Brain microvascular endothelial cell (primary cell): ENCODE measurements around the gene PPARG.
A peak's percentile ranks its signal among the peaks of the same experiment; 100 is the strongest.

Source experiments
- DNase-seq: peaks from one replicate; pipeline ENCODE4 v3.0.0-alpha.2; 2020
- H3K27ac ChIP-seq: fragments of 250-450 bp; sonication (Bioruptor Pico); 2 replicates; pipeline ENCODE4 v1.5.1; 2020; ENCODE audit warnings: mild to moderate bottlenecking, moderate library complexity
- H3K27me3 ChIP-seq: fragments of 250-450 bp; sonication (Bioruptor Pico); replicated peaks from 2 replicates; pipeline ENCODE4 v1.5.1; 2020; ENCODE audit warnings: mild to moderate bottlenecking
- H3K36me3 ChIP-seq: fragments of 250-450 bp; sonication (Bioruptor Pico); replicated peaks from 2 replicates; pipeline ENCODE4 v1.5.1; 2020; ENCODE audit warnings: mild to moderate bottlenecking
- H3K4me3 ChIP-seq: 2 replicates; pipeline ENCODE4 v1.5.1; 2011; ENCODE audit warnings: low read depth, mild to moderate bottlenecking, control low read depth, low read length, moderate library complexity
- CTCF ChIP-seq: IDR thresholded peaks from 2 replicates; pipeline ENCODE4 v1.5.1; 2011; ENCODE audit warnings: low read depth, mild to moderate bottlenecking, moderate library complexity, low read length, control low read depth, inconsistent platforms; ENCODE audit errors: missing control alignments
- in situ Hi-C: cut with HindIII; loops from 2 replicates; pipeline ENCODE4 v1.10.0; 2017; ENCODE audit warnings: low sequenced_read_pairs, low pct_ligation_motif_present

PPARG gene

GRCh38 chr3:12289524-12289923 is 654 bp downstream of the PPARG start:
- H3K36me3 ChIP-seq, result no peaks in the 10 kb centered on the region
- peak overlapping the region; percentile 12 for H3K4me3 ChIP-seq
- no peak for TF ChIP-seq CTCF
- in situ Hi-C loops, result no loop called here
- no peak for DNase-seq
- H3K27me3 ChIP-seq, result no peaks in the 10 kb centered on the region
- no peak overlapping the region for H3K27ac ChIP-seq

- H3K4me3 ChIP-seq, result no peak overlapping the region
- in situ Hi-C loops, result no loop called here
- no peak for TF ChIP-seq CTCF
- H3K27me3 ChIP-seq, result no peaks in the 10 kb centered on the region
- no peak for DNase-seq
- no peaks in the 10 kb centered on the region for H3K36me3 ChIP-seq
- H3K27ac ChIP-seq, result no peak overlapping the region
Observed at GRCh38 chr3:12292770-12293169, 3.9 kb downstream of the PPARG start.

- in situ Hi-C loops, result no loop called here
- peak; percentile 68 for DNase-seq
- TF ChIP-seq CTCF, result no peak
- no peaks in the 10 kb centered on the region for H3K27me3 ChIP-seq
- H3K4me3 ChIP-seq, result no peak overlapping the region
- H3K27ac ChIP-seq, result peak overlapping the region; percentile 43
- H3K36me3 ChIP-seq, result no peaks in the 10 kb centered on the region
Observed at GRCh38 chr3:12294885-12295580, 6.2 kb downstream of the PPARG start.

GRCh38 chr3:12296511-12296910 is 7.6 kb downstream of the PPARG start:
- in situ Hi-C loops, result no loop called here
- no peaks in the 10 kb centered on the region for H3K36me3 ChIP-seq
- no peak overlapping the region for H3K27ac ChIP-seq
- TF ChIP-seq CTCF, result no peak
- no peaks in the 10 kb centered on the region for H3K27me3 ChIP-seq
- H3K4me3 ChIP-seq, result no peak overlapping the region
- DNase-seq, result no peak

- H3K27ac ChIP-seq, result no peak overlapping the region
- H3K27me3 ChIP-seq, result no peaks in the 10 kb centered on the region
- DNase-seq, result no peak
- no peak overlapping the region for H3K4me3 ChIP-seq
- no peak for TF ChIP-seq CTCF
- in situ Hi-C loops, result no loop called here
- no peaks in the 10 kb centered on the region for H3K36me3 ChIP-seq
Observed at GRCh38 chr3:12299026-12299425, 10.2 kb downstream of the PPARG start.

- no peak overlapping the region for H3K4me3 ChIP-seq
- no peaks in the 10 kb centered on the region for H3K27me3 ChIP-seq
- no peak for DNase-seq
- H3K27ac ChIP-seq, result no peak overlapping the region
- no peak for TF ChIP-seq CTCF
- in situ Hi-C loops, result no loop called here
- no peaks in the 10 kb centered on the region for H3K36me3 ChIP-seq
Observed at GRCh38 chr3:12300137-12300536, 11.3 kb downstream of the PPARG start.
